Measurements from ENCODE around the gene EFNB2. TPM values are rescaled to one million over a fixed set of nuclear protein-coding genes. Genes with fewer than 3 reads are reported as not detected.
A peak's percentile ranks its signal among the peaks of the same experiment; 100 is the strongest.

EFNB2 gene
- total and polyA plus RNA-seq, 7 donors, result 7.2 to 36.1 (median 12.9) TPM

- peak; percentile 95 for DNase-seq
- 0 to 1% methylated on average over 108 of the region's 108 CpGs for WGBS, 2 donors
- Histone ChIP-seq H3K4me3 (peak within 1 kb of the TSS; percentile 68 to 97 (median 94)), H3K9me3 (no peaks in the 10 kb centered on the region), H3K36me3 (no peaks in the 10 kb centered on the region), H3K27ac (peak within 1 kb of the TSS; percentile 95 to 99 (median 98)), H3K27me3 (no peaks in the 10 kb centered on the region), H3K4me1 (peaks cover 0 to 47% (median 38%) of the 10 kb centered on the region in 4 donors)
- peak; percentile 99 to 100 (median 100) for TF ChIP-seq POLR2AphosphoS5 (IDR thresholded peaks at IDR 0.05)
- peak; percentile 97 to 98 for TF ChIP-seq POLR2A (IDR thresholded peaks at IDR 0.05)
- TF ChIP-seq EP300 (IDR thresholded peaks at IDR 0.05), result no peak
- TF ChIP-seq CTCF (IDR thresholded peaks at IDR 0.05), result no peak
- intact Hi-C loops (cut with DNase I), result no loop called here
These were observed 32.2 kb upstream of the EFNB2 start, which contains the start of gene ARGLU1 for GRCh38 chr13:106567474-106568298. ARGLU1 (minus strand) TSS chr13:106568137; CDS start chr13:106567919, 218 bp downstream.

DNA sequence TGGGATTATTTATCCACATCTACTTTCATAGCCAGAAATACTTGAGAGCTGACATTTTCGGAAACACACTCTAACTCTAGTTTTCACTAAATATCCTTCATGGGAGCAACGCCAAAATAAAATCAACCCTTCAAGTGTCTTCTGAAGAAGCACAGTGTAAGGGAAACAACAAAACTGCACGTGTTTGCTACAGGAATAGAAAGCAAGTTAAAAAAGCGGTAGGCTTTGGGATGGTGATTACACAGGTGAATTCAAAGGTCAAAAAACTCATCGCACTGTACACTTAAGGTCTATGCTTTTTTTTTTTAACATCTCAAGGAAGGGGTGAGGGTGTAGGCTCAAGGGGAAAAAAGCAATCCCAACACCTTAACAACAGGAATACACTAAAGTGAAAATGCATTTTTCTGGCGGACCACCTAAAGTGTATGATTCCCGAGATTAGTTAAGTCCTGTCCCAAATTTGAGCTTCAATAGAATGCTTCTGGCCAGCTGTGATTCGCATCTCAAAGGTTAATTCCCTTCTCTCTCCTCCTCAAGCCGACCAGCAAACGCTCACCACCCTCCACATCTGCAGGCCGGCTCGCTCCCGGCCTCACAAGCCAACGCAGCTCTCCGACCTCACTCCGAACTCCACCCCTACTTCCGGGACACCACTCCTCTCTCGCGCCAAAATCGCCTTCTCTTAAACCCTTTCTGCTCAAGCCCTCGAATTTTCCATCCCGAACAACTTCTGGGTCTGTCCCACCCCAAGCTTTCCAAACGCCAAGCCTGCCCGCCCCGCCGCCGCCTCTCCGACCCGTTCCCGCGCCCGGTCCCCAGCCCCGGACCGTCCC, 31.4 kb upstream of the EFNB2 start:
- Histone ChIP-seq H3K36me3 (no peaks in the 10 kb centered on the region), H3K27me3 (no peaks in the 10 kb centered on the region), H3K27ac (peak overlapping the region; percentile 95 to 99 (median 98)), H3K4me3 (peak overlapping the region; percentile 68 to 97 (median 94)), H3K4me1 (peaks cover 0 to 54% (median 46%) of the 10 kb centered on the region in 4 donors), H3K9me3 (no peaks in the 10 kb centered on the region)
- WGBS, 2 donors, result 1% methylated on average over 34 of the region's 34 CpGs
- TF ChIP-seq POLR2AphosphoS5 (IDR thresholded peaks at IDR 0.05) (peak in 2 of 4 donors; percentile 8 to 53), CTCF (IDR thresholded peaks at IDR 0.05) (no peak)
- DNase-seq, result peak; percentile 75
- intact Hi-C loops (cut with DNase I), result no loop called here

GRCh38 chr13:106565127-106565775, 29.8 kb upstream of the EFNB2 start:
- Histone ChIP-seq H3K4me1 (peaks cover 0 to 64% (median 61%) of the 10 kb centered on the region in 4 donors), H3K9me3 (no peaks in the 10 kb centered on the region), H3K36me3 (no peaks in the 10 kb centered on the region), H3K27ac (peak overlapping the region in 2 of 4 donors; percentile 28 to 99), H3K27me3 (no peaks in the 10 kb centered on the region), H3K4me3 (peak overlapping the region in 2 of 4 donors; percentile 68 to 93)
- DNase-seq, result no peak
- TF ChIP-seq POLR2A (IDR thresholded peaks at IDR 0.05), result no peak
- TF ChIP-seq POLR2AphosphoS5 (IDR thresholded peaks at IDR 0.05), result no peak
- TF ChIP-seq CTCF (IDR thresholded peaks at IDR 0.05), result no peak
- no peak for TF ChIP-seq EP300 (IDR thresholded peaks at IDR 0.05)
- intact Hi-C loops (cut with DNase I), result loop anchor here (2.0 kb wide), 1 partner anchor 28 kb away; no protein-coding TSS in a partner anchor
- WGBS, 2 donors, result 24 to 31% methylated on average over 4 of the region's 4 CpGs

DNA sequence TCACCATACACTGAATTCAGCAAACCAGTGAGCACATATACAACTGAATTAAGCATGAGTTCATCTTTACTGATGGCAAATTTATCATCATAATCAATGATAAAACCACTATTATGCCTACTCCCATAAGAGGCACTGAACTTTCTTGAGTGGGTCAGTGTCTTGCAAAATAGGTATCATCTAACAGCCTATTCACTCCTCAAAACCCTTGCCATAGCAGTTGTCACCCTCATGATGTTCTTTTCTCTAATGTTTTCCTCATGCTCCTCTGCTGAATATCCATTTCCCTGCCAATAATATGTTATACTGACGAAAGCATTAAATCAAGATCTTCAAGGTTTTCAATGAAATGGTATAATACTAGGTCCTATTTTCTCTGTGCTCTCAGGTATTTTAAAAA, 26.8 kb upstream of the EFNB2 start:
- Histone ChIP-seq H3K36me3 (peaks cover 0 to 20% (median 2%) of the 10 kb centered on the region in 4 donors), H3K4me3 (no peak overlapping the region)
- intact Hi-C loops (cut with DNase I), result no loop called here

More for the DNA sequence above, 26.8 kb upstream of the EFNB2 start:
- Histone ChIP-seq H3K27me3 (no peaks in the 10 kb centered on the region), H3K4me1 (peaks cover 0 to 92% (median 82%) of the 10 kb centered on the region in 4 donors), H3K27ac (peak overlapping the region in 2 of 4 donors; percentile 20 to 99), H3K9me3 (no peaks in the 10 kb centered on the region)
- DNase-seq, result no peak
- TF ChIP-seq POLR2A (IDR thresholded peaks at IDR 0.05) (no peak), POLR2AphosphoS5 (IDR thresholded peaks at IDR 0.05) (no peak), CTCF (IDR thresholded peaks at IDR 0.05) (no peak), EP300 (IDR thresholded peaks at IDR 0.05) (no peak)
- WGBS, 2 donors, result 76 to 89% methylated on average over 1 of the region's 1 CpG

Measured in sigmoid colon (tissue), 7 donors.